ENCODE measurements around the gene NLRC3. TPM values are rescaled to one million over a fixed set of nuclear protein-coding genes. Genes with fewer than 3 reads are reported as not detected.
"Not testable (repeated sequence)": the region's sequence is repeated elsewhere in the genome, so short reads cannot be mapped to it uniquely, and the experiment has no call there.

The NLRC3 gene
- total and polyA plus RNA-seq, 2 donors (not counting 1 experiment from before 2014, with no cell fraction given): 28.8 to 35.7 TPM

GRCh38 chr16:3503523-3503922 is 73.7 kb downstream of the NLRC3 start:
- intact Hi-C loops (cut with micrococcal nuclease): no loop called here
- Mint-ChIP-seq H3K9me3 (ENCODE audit: insufficient read depth) (no peaks in the 10 kb centered on the region), H3K27ac (no peak overlapping the region), H3K4me1 (peaks cover 30% of the 10 kb centered on the region), H3K4me3 (peak overlapping the region; percentile 32), H3K27me3 (no peaks in the 10 kb centered on the region)
- H3K79me2 ChIP-seq (ENCODE audit: control insufficient read depth, insufficient read depth, low read length): peaks cover 6% of the 10 kb centered on the region
- no peak overlapping the region for H3K9ac ChIP-seq (ENCODE audit: low read length)
- WGBS (ENCODE audit: insufficient coverage): 64% methylated on average over 4 of the region's 6 CpGs
- no peak for DNase-seq
- H3K36me3 ChIP-seq (replicated peaks in 1 of 2; ENCODE audit: control extremely low read depth in 1 of 2, control insufficient read depth in 1 of 2, extremely low read depth in 1 of 2, insufficient read depth in 2 of 2, low read length in 1 of 2): no peaks in the 10 kb centered on the region
- CTCF ChIA-PET: no interaction called here
- H3K4me2 ChIP-seq (replicated peaks; ENCODE audit: low read depth, low read length, poor library complexity, severe bottlenecking): no peak overlapping the region
- H3K27ac ChIP-seq (ENCODE audit: low read length in 2 of 2): no peak overlapping the region
- no peak overlapping the region for H3K4me3 ChIP-seq (ENCODE audit: control extremely low read depth in 1 of 5, extremely low read depth in 1 of 5, insufficient read depth in 1 of 5, low read depth in 2 of 5, low read length in 4 of 5)
- no peak overlapping the region for H2AFZ ChIP-seq (ENCODE audit: insufficient read depth, low read depth, low read length, poor library complexity, severe bottlenecking)
- H3K27me3 ChIP-seq (replicated peaks in 1 of 4; ENCODE audit: control extremely low read depth in 1 of 4, control insufficient read depth in 3 of 4, insufficient read depth in 4 of 4, low read length in 3 of 4): no peaks in the 10 kb centered on the region
- no peaks in the 10 kb centered on the region for H4K20me1 ChIP-seq (ENCODE audit: control insufficient read depth, insufficient read depth, low read length, poor library complexity, severe bottlenecking)
- peaks cover 11 to 22% of the 10 kb centered on the region in 2 donors for H3K4me1 ChIP-seq (ENCODE audit: control insufficient read depth in 2 of 2, insufficient read depth in 2 of 2, low read length in 2 of 2)
- no peak for TF ChIP-seq CTCF (IDR thresholded peaks at IDR 0.05)
- TF ChIP-seq EZH2 (IDR thresholded peaks at IDR 0.05; ENCODE audit: borderline replicate concordance, insufficient read depth, low read depth, low read length, poor library complexity, severe bottlenecking): no peak
- POLR2A ChIA-PET: no interaction called here
- no peak for ATAC-seq (ENCODE audit: low read depth)
- H3K9me3 ChIP-seq (ENCODE audit: control extremely low read depth in 1 of 3, control insufficient read depth in 2 of 3, insufficient read depth in 1 of 3, low read length in 2 of 3): peaks cover 0 to 6% (median 0%) of the 10 kb centered on the region in 3 donors

- Mint-ChIP-seq H3K27me3 (no peaks in the 10 kb centered on the region), H3K4me3 (peak overlapping the region; percentile 75), H3K9me3 (ENCODE audit: insufficient read depth) (no peaks in the 10 kb centered on the region), H3K27ac (no peak overlapping the region), H3K4me1 (peaks cover 30% of the 10 kb centered on the region)
- intact Hi-C loops (cut with micrococcal nuclease): no loop called here
- Histone ChIP-seq H4K20me1 (ENCODE audit: control insufficient read depth, insufficient read depth, low read length, poor library complexity, severe bottlenecking) (no peaks in the 10 kb centered on the region), H3K27ac (ENCODE audit: low read length in 2 of 2) (no peak overlapping the region), H3K9me3 (ENCODE audit: control extremely low read depth in 1 of 3, control insufficient read depth in 2 of 3, insufficient read depth in 1 of 3, low read length in 2 of 3) (peaks cover 0 to 6% (median 0%) of the 10 kb centered on the region in 3 donors), H2AFZ (ENCODE audit: insufficient read depth, low read depth, low read length, poor library complexity, severe bottlenecking) (no peak overlapping the region), H3K36me3 (replicated peaks in 1 of 2; ENCODE audit: control extremely low read depth in 1 of 2, control insufficient read depth in 1 of 2, extremely low read depth in 1 of 2, insufficient read depth in 2 of 2, low read length in 1 of 2) (no peaks in the 10 kb centered on the region), H3K4me2 (replicated peaks; ENCODE audit: low read depth, low read length, poor library complexity, severe bottlenecking) (peak overlapping the region; percentile 98), H3K4me1 (ENCODE audit: control insufficient read depth in 2 of 2, insufficient read depth in 2 of 2, low read length in 2 of 2) (peaks cover 11 to 22% of the 10 kb centered on the region in 2 donors), H3K79me2 (ENCODE audit: control insufficient read depth, insufficient read depth, low read length) (peaks cover 6% of the 10 kb centered on the region), H3K4me3 (ENCODE audit: control extremely low read depth in 1 of 5, extremely low read depth in 1 of 5, insufficient read depth in 1 of 5, low read depth in 2 of 5, low read length in 4 of 5) (peak overlapping the region in 1 of 5 experiments; percentile 81), H3K9ac (ENCODE audit: low read length) (peak overlapping the region; percentile 80), H3K27me3 (replicated peaks in 1 of 4; ENCODE audit: control extremely low read depth in 1 of 4, control insufficient read depth in 3 of 4, insufficient read depth in 4 of 4, low read length in 3 of 4) (no peaks in the 10 kb centered on the region)
- 88% methylated on average over 19 of the region's 22 CpGs for WGBS (ENCODE audit: insufficient coverage)
- DNase-seq (no peak), ATAC-seq (ENCODE audit: low read depth) (no peak)
- CTCF ChIA-PET: interaction anchor here (0.9 to 1.2 kb wide), 2 partner anchors 11 to 377 kb away, joined by 3 to 4 read pairs; no protein-coding TSS in a partner anchor
- POLR2A ChIA-PET: no interaction called here
- no peak for TF ChIP-seq EZH2 (IDR thresholded peaks at IDR 0.05; ENCODE audit: borderline replicate concordance, insufficient read depth, low read depth, low read length, poor library complexity, severe bottlenecking)
- TF ChIP-seq CTCF (IDR thresholded peaks at IDR 0.05): no peak
Measured at GRCh38 chr16:3501783-3502400, 75.3 kb downstream of the NLRC3 start.

GRCh38 chr16:3501412-3501761 is 75.8 kb downstream of the NLRC3 start:
- H3K4me2 ChIP-seq (replicated peaks; ENCODE audit: low read depth, low read length, poor library complexity, severe bottlenecking): peak overlapping the region; percentile 98
- H3K27me3 Mint-ChIP-seq; H3K9me3 ChIP-seq (ENCODE audit: control extremely low read depth in 1 of 3, control insufficient read depth in 2 of 3, insufficient read depth in 1 of 3, low read length in 2 of 3); H3K27me3 ChIP-seq (replicated peaks in 1 of 4; ENCODE audit: control extremely low read depth in 1 of 4, control insufficient read depth in 3 of 4, insufficient read depth in 4 of 4, low read length in 3 of 4); H3K9me3 Mint-ChIP-seq (ENCODE audit: insufficient read depth); ATAC-seq (ENCODE audit: low read depth); DNase-seq; intact Hi-C loops (cut with micrococcal nuclease); H3K27ac Mint-ChIP-seq; H3K79me2 ChIP-seq (ENCODE audit: control insufficient read depth, insufficient read depth, low read length); POLR2A ChIA-PET; H3K36me3 ChIP-seq (replicated peaks in 1 of 2; ENCODE audit: control extremely low read depth in 1 of 2, control insufficient read depth in 1 of 2, extremely low read depth in 1 of 2, insufficient read depth in 2 of 2, low read length in 1 of 2); H4K20me1 ChIP-seq (ENCODE audit: control insufficient read depth, insufficient read depth, low read length, poor library complexity, severe bottlenecking): not testable (repeated sequence)
- peak overlapping the region; percentile 90 for H3K4me3 Mint-ChIP-seq
- peak overlapping the region; percentile 80 for H3K9ac ChIP-seq (ENCODE audit: low read length)
- 24% methylated on average over 23 of the region's 24 CpGs for WGBS (ENCODE audit: insufficient coverage)
- H2AFZ ChIP-seq (ENCODE audit: insufficient read depth, low read depth, low read length, poor library complexity, severe bottlenecking): peak overlapping the region; percentile 82
- peak overlapping the region in 1 of 2 donors; percentile 71 for H3K27ac ChIP-seq (ENCODE audit: low read length in 2 of 2)
- peaks cover 11 to 22% of the 10 kb centered on the region in 2 donors for H3K4me1 ChIP-seq (ENCODE audit: control insufficient read depth in 2 of 2, insufficient read depth in 2 of 2, low read length in 2 of 2)
- H3K4me3 ChIP-seq (ENCODE audit: control extremely low read depth in 1 of 5, extremely low read depth in 1 of 5, insufficient read depth in 1 of 5, low read depth in 2 of 5, low read length in 4 of 5): peak overlapping the region; percentile 51 to 81 (median 76)
- peaks cover 30% of the 10 kb centered on the region for H3K4me1 Mint-ChIP-seq
- CTCF ChIA-PET: interaction anchor here (0.9 to 1.2 kb wide), 2 partner anchors 11 to 377 kb away, joined by 3 to 4 read pairs; no protein-coding TSS in a partner anchor
